H9 (cell line): ENCODE measurements around the gene TMC8. TPM values are rescaled to one million over a fixed set of nuclear protein-coding genes. Genes with fewer than 3 reads are reported as not detected.

ENCODE experiments used
- DNase-seq: peaks from one replicate; pipeline ENCODE4 v3.0.0-alpha.2; 2017
- H2AFZ ChIP-seq: one replicate; pipeline ENCODE4 v1.6.1; 2013; ENCODE audit warnings: mild to moderate bottlenecking, low read length, control low read depth, moderate library complexity
- H2AK5ac ChIP-seq: 2 replicates; pipeline ENCODE4 v1.6.1; 2013; ENCODE audit warnings: low read length, control low read depth, mixed read lengths; ENCODE audit not compliant: insufficient read length
- H2BK120ac ChIP-seq: one replicate; pipeline ENCODE4 v1.6.1; 2013; ENCODE audit warnings: low read depth, mild to moderate bottlenecking, low read length, control low read depth, inconsistent platforms; ENCODE audit not compliant: poor library complexity, severe bottlenecking
- H2BK12ac ChIP-seq: 2 replicates; pipeline ENCODE4 v1.6.1; 2013; ENCODE audit warnings: low read length, control low read depth, mixed read lengths, low read depth; ENCODE audit not compliant: insufficient read length
- H2BK15ac ChIP-seq: 2 replicates; pipeline ENCODE4 v1.6.1; 2013; ENCODE audit warnings: low read depth, low read length, control low read depth
- H2BK20ac ChIP-seq: one replicate; pipeline ENCODE4 v1.6.1; 2013; ENCODE audit warnings: low read depth, mild to moderate bottlenecking, low read length, control low read depth, inconsistent platforms; ENCODE audit not compliant: poor library complexity, severe bottlenecking
- H2BK5ac ChIP-seq: 2 replicates; pipeline ENCODE4 v1.6.1; 2013; ENCODE audit warnings: low read length, control low read depth, mixed read lengths; ENCODE audit not compliant: insufficient read length
- H3K14ac ChIP-seq: 2 replicates; pipeline ENCODE4 v1.6.1; 2013; ENCODE audit warnings: low read length, control low read depth; ENCODE audit not compliant: insufficient read depth
- H3K18ac ChIP-seq: 2 replicates; pipeline ENCODE4 v1.6.1; 2013; ENCODE audit warnings: low read depth, mild to moderate bottlenecking, mixed read lengths, low read length, control low read depth; ENCODE audit not compliant: insufficient read length
- H3K23ac ChIP-seq: 2 replicates; pipeline ENCODE4 v1.6.1; 2013; ENCODE audit warnings: low read length, control low read depth, mixed read lengths, low read depth; ENCODE audit not compliant: insufficient read length
- H3K23me2 ChIP-seq: 2 replicates; pipeline ENCODE4 v1.6.1; 2013; ENCODE audit warnings: low read depth, mild to moderate bottlenecking, mixed read lengths, low read length, control low read depth; ENCODE audit not compliant: insufficient read length, poor library complexity, severe bottlenecking
- H3K27ac ChIP-seq: 2 replicates; pipeline ENCODE4 v1.5.1; 2013; ENCODE audit warnings: low read length, control low read depth, mixed read lengths, low read depth; ENCODE audit not compliant: insufficient read length
- H3K27me3 ChIP-seq: 2 replicates; pipeline ENCODE4 v1.6.1; 2013; ENCODE audit warnings: low read length, control low read depth, inconsistent platforms; ENCODE audit not compliant: insufficient read depth
- H3K4ac ChIP-seq: 2 replicates; pipeline ENCODE4 v1.6.1; 2013; ENCODE audit warnings: low read depth, mild to moderate bottlenecking, control low read depth, inconsistent platforms, low read length, moderate library complexity
- H3K4me1 ChIP-seq: 2 replicates; pipeline ENCODE4 v1.6.1; 2013; ENCODE audit warnings: low read length, control low read depth, inconsistent platforms; ENCODE audit not compliant: insufficient read depth
- H3K4me2 ChIP-seq: 2 replicates; pipeline ENCODE4 v1.6.1; 2013; ENCODE audit warnings: low read length, control low read depth, mixed read lengths; ENCODE audit not compliant: insufficient read length, insufficient read depth
- H3K56ac ChIP-seq: 2 replicates; pipeline ENCODE4 v1.6.1; 2013; ENCODE audit warnings: low read depth, mild to moderate bottlenecking, mixed read lengths, low read length, control low read depth; ENCODE audit not compliant: insufficient read length
- H3K79me1 ChIP-seq: 2 replicates; pipeline ENCODE4 v1.6.1; 2013; ENCODE audit warnings: low read depth, mild to moderate bottlenecking, moderate library complexity, low read length, control low read depth, inconsistent platforms; ENCODE audit not compliant: insufficient read depth, poor library complexity, severe bottlenecking
- H3K79me2 ChIP-seq: 2 replicates; pipeline ENCODE4 v1.6.1; 2013; ENCODE audit warnings: low read length, control low read depth, inconsistent platforms; ENCODE audit not compliant: insufficient read depth
- H3K9ac ChIP-seq: 2 replicates; pipeline ENCODE4 v1.6.1; 2013; ENCODE audit warnings: low read length, control low read depth, mixed read lengths; ENCODE audit not compliant: insufficient read length; ENCODE audit errors: extremely low read depth
- H3K9me3 ChIP-seq: one replicate; pipeline ENCODE4 v1.6.1; 2013; ENCODE audit warnings: low read depth, low read length, inconsistent platforms; ENCODE audit not compliant: control insufficient read depth
- H3T11ph ChIP-seq: one replicate; pipeline ENCODE4 v1.6.1; 2013; ENCODE audit warnings: mild to moderate bottlenecking, low read length, control low read depth, inconsistent platforms
- H4K20me1 ChIP-seq: one replicate; pipeline ENCODE4 v1.6.1; 2013; ENCODE audit not compliant: control insufficient read depth, insufficient read length, insufficient read depth
- H4K5ac ChIP-seq: 2 replicates; pipeline ENCODE4 v1.6.1; 2013; ENCODE audit warnings: low read depth, mild to moderate bottlenecking, mixed read lengths, low read length, control low read depth; ENCODE audit not compliant: insufficient read length
- H4K8ac ChIP-seq: replicated peaks from 2 replicates; pipeline ENCODE4 v1.6.1; 2013; ENCODE audit warnings: low read length, control low read depth, mixed read lengths, low read depth; ENCODE audit not compliant: insufficient read length
- H4K91ac ChIP-seq: 2 replicates; pipeline ENCODE4 v1.6.1; 2013; ENCODE audit warnings: low read depth, mild to moderate bottlenecking, moderate library complexity, mixed read lengths, low read length, control low read depth; ENCODE audit not compliant: insufficient read length
- H3K27ac Mint-ChIP-seq, 3 experiments: 2 replicates in 2 of 3; 3 replicates in 1 of 3; pipeline ENCODE4 v1.8.0; 2020 to 2021; ENCODE audit warnings: mixed read lengths in 3 of 3, mild to moderate bottlenecking in 1 of 3, moderate library complexity in 1 of 3
- H3K27me3 Mint-ChIP-seq: 2 replicates; pipeline ENCODE4 v1.8.0; 2021; ENCODE audit warnings: low read depth, mild to moderate bottlenecking, moderate library complexity, mixed read lengths
- H3K36me3 Mint-ChIP-seq, 3 experiments: 2 replicates in 2 of 3; 3 replicates in 1 of 3; pipeline ENCODE4 v1.8.0; 2020 to 2021; ENCODE audit warnings: low read depth in 3 of 3, mixed read lengths in 3 of 3; ENCODE audit not compliant: insufficient read depth in 1 of 3
- H3K4me1 Mint-ChIP-seq, 2 experiments: 2 replicates each; pipeline ENCODE4 v1.8.0; 2020; ENCODE audit warnings: mixed read lengths in 2 of 2
- H3K4me3 Mint-ChIP-seq, 2 experiments: 2 replicates in 1 of 2; 3 replicates in 1 of 2; pipeline ENCODE4 v1.8.0; 2020 to 2021; ENCODE audit warnings: mild to moderate bottlenecking in 2 of 2, mixed read lengths in 2 of 2, moderate library complexity in 1 of 2
- H3K9me3 Mint-ChIP-seq, 2 experiments: 2 replicates in 1 of 2; 3 replicates in 1 of 2; pipeline ENCODE4 v1.8.0; 2020; ENCODE audit warnings: mild to moderate bottlenecking in 2 of 2, mixed read lengths in 2 of 2, moderate library complexity in 1 of 2
- WGBS: extraction: QIAGEN DNeasy Blood & Tissue Kit; methylation state at CpG from one replicate; pipeline ENCODE4 v1.1.7; 2013; ENCODE audit warnings: missing lambda C conversion rate, low lambda C conversion rate, mixed read lengths; ENCODE audit not compliant: insufficient read length; ENCODE audit errors: extremely low coverage; 5-methylcytosine and 5-hydroxymethylcytosine counted together
- total RNA-seq: library from RNA; stranded (reverse); gene quantifications from 2 replicates; pipeline ENCODE4 v1.2.1, GENCODE V29; 2021
- TF ChIP-seq, protein P1 (sequence below): fragments of 200-600 bp; sonication (generic); conservative IDR thresholded peaks from 3 replicates; pipeline ENCODE4 v1.8.0; 2021; ENCODE audit warnings: antibody characterized with exemption, mild to moderate bottlenecking

The TMC8 gene
- total RNA-seq, 1 experiment from 2014 or later: 1.0 TPM

- H4K91ac ChIP-seq: no peak overlapping the region
- H4K8ac ChIP-seq: no peak overlapping the region
- H3K79me2 ChIP-seq: peaks cover 4% of the 10 kb centered on the region; the same call in 1 of the 2 replicates
- H3K23me2 ChIP-seq: no peaks in the 10 kb centered on the region
- H3K56ac ChIP-seq: no peak overlapping the region
- H3K4me1 Mint-ChIP-seq: peaks cover 21 to 32% of the 10 kb centered on the region in 2 experiments
- TF ChIP-seq, protein P1, sequence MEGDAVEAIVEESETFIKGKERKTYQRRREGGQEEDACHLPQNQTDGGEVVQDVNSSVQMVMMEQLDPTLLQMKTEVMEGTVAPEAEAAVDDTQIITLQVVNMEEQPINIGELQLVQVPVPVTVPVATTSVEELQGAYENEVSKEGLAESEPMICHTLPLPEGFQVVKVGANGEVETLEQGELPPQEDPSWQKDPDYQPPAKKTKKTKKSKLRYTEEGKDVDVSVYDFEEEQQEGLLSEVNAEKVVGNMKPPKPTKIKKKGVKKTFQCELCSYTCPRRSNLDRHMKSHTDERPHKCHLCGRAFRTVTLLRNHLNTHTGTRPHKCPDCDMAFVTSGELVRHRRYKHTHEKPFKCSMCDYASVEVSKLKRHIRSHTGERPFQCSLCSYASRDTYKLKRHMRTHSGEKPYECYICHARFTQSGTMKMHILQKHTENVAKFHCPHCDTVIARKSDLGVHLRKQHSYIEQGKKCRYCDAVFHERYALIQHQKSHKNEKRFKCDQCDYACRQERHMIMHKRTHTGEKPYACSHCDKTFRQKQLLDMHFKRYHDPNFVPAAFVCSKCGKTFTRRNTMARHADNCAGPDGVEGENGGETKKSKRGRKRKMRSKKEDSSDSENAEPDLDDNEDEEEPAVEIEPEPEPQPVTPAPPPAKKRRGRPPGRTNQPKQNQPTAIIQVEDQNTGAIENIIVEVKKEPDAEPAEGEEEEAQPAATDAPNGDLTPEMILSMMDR: no peak
- H3T11ph ChIP-seq: no peak overlapping the region
- no peak overlapping the region for H3K23ac ChIP-seq
- H3K4me2 ChIP-seq: no peak overlapping the region
- H3K14ac ChIP-seq: no peak overlapping the region
- peaks cover 60 to 84% (median 84%) of the 10 kb centered on the region in 3 experiments for H3K36me3 Mint-ChIP-seq
- no peaks in the 10 kb centered on the region; a peak in 1 of 5 replicates for H3K9me3 Mint-ChIP-seq
- no peak overlapping the region for H2BK5ac ChIP-seq
- H2AK5ac ChIP-seq: no peak overlapping the region
- no peak overlapping the region for H3K4me3 Mint-ChIP-seq
- no peak overlapping the region for H4K5ac ChIP-seq
- no CpG with 5 or more reads among the region's 14 CpGs for WGBS
- no peak overlapping the region for H2AFZ ChIP-seq
- no peaks in the 10 kb centered on the region for H3K4me1 ChIP-seq
- H3K9me3 ChIP-seq: no peaks in the 10 kb centered on the region
- no peaks in the 10 kb centered on the region for H3K27me3 ChIP-seq
- H4K20me1 ChIP-seq: no peaks in the 10 kb centered on the region
- no peak for DNase-seq
- no peak overlapping the region for H3K18ac ChIP-seq
- no peak overlapping the region for H3K9ac ChIP-seq
- H3K27ac ChIP-seq: no peak overlapping the region
- no peak overlapping the region for H2BK12ac ChIP-seq
- no peak overlapping the region for H2BK15ac ChIP-seq
- H3K27me3 Mint-ChIP-seq: no peaks in the 10 kb centered on the region; the same call in 1 of the 2 replicates
- no peak overlapping the region for H2BK20ac ChIP-seq
- H2BK120ac ChIP-seq: no peak overlapping the region
- H3K27ac Mint-ChIP-seq: no peak overlapping the region
- H3K79me1 ChIP-seq: peaks cover 2% of the 10 kb centered on the region
- no peak overlapping the region for H3K4ac ChIP-seq
These were observed 49.5 kb downstream of the TMC8 start for GRCh38 chr17:78180083-78180482.
